WTC11 (cell line): ENCODE results near the gene CDC42EP4. TPM values are rescaled to one million over a fixed set of nuclear protein-coding genes. Genes with fewer than 3 reads are reported as not detected.

Experiments
- ATAC-seq: fragments of 200-7000 bp; cut with Tn5 transposase; 2 replicates; pipeline ENCODE4 v1.10.0; 2021; ENCODE audit warnings: mild to moderate bottlenecking, moderate library complexity
- CTCF ChIA-PET: fragments of 300-600 bp; sonication (Branson Sonifier 250); formaldehyde crosslinking; loops from one replicate; lab custom pipeline; 2021; ENCODE audit warnings: antibody characterized with exemption; lab: Charles Lee
- POLR2A ChIA-PET: fragments of 350-600 bp; sonication (Branson Sonifier 250); formaldehyde crosslinking; loops from one replicate; lab custom pipeline; 2021; ENCODE audit warnings: antibody characterized with exemption; lab: Charles Lee
- DNase-seq: peaks from one replicate; pipeline ENCODE4 v3.0.0; 2021; ENCODE audit warnings: low spot score
- H3K27ac Mint-ChIP-seq: 2 replicates; pipeline ENCODE4 v1.8.0; 2021; ENCODE audit warnings: mixed read lengths
- H3K27me3 Mint-ChIP-seq: 2 replicates; pipeline ENCODE4 v1.8.0; 2021; ENCODE audit warnings: low read depth, mild to moderate bottlenecking, moderate library complexity, mixed read lengths
- H3K36me3 Mint-ChIP-seq: 2 replicates; pipeline ENCODE4 v1.8.0; 2021; ENCODE audit warnings: mixed read lengths
- H3K4me1 Mint-ChIP-seq: 2 replicates; pipeline ENCODE4 v1.8.0; 2022; ENCODE audit warnings: mixed read lengths
- H3K4me3 Mint-ChIP-seq: 2 replicates; pipeline ENCODE4 v1.8.0; 2021; ENCODE audit warnings: mild to moderate bottlenecking, moderate library complexity, mixed read lengths
- H3K9me3 Mint-ChIP-seq: 2 replicates; pipeline ENCODE4 v1.8.0; 2021; ENCODE audit warnings: mixed read lengths
- EMX1 ChIP-seq: fragments of 250-450 bp; sonication (Bioruptor Pico); IDR thresholded peaks from 2 replicates; pipeline ENCODE4 v1.8.0; 2021; ENCODE audit warnings: mild to moderate bottlenecking
- KAT7 ChIP-seq: sonication (generic); formaldehyde crosslinking; IDR thresholded peaks from 2 replicates; pipeline ENCODE4 v1.8.1; 2023; ENCODE audit warnings: missing genetic modification reagents, mild to moderate bottlenecking, borderline replicate concordance
- MXD4 ChIP-seq: fragments of 250-450 bp; sonication (Bioruptor Pico); IDR thresholded peaks from 2 replicates; pipeline ENCODE4 v1.8.0; 2021; ENCODE audit warnings: mild to moderate bottlenecking, moderate library complexity, borderline replicate concordance
- NFYB ChIP-seq: sonication (generic); formaldehyde crosslinking; conservative IDR thresholded peaks from 2 replicates; pipeline ENCODE4 v1.8.0; 2022; ENCODE audit warnings: low read depth, missing genetic modification reagents
- SOX15 ChIP-seq: fragments of 250-450 bp; sonication (Bioruptor Pico); IDR thresholded peaks from 2 replicates; pipeline ENCODE4 v1.9.0; 2021; ENCODE audit warnings: mild to moderate bottlenecking
- TEAD4 ChIP-seq: sonication (generic); formaldehyde crosslinking; IDR thresholded peaks from 2 replicates; pipeline ENCODE4 v1.8.0; 2022; ENCODE audit warnings: mild to moderate bottlenecking, missing genetic modification reagents
- ZNF232 ChIP-seq: sonication (generic); formaldehyde crosslinking; IDR thresholded peaks from 2 replicates; pipeline ENCODE4 v1.8.0; 2022; ENCODE audit warnings: mild to moderate bottlenecking, missing genetic modification reagents
- ZNF671 ChIP-seq: fragments of 250-450 bp; sonication (Bioruptor Pico); IDR thresholded peaks from 2 replicates; pipeline ENCODE4 v1.8.0; 2021; ENCODE audit warnings: mild to moderate bottlenecking
- total RNA-seq: library from RNA; stranded (reverse); gene quantifications from 3 replicates; pipeline ENCODE4 v1.2.3, GENCODE V29; 2021
- TF ChIP-seq, protein P1 (sequence below): fragments of 250-450 bp; sonication (Bioruptor Pico); IDR thresholded peaks from 2 replicates; pipeline ENCODE4 v1.9.0; 2021; ENCODE audit warnings: moderate library complexity, mild to moderate bottlenecking, inconsistent platforms, borderline replicate concordance
- TF ChIP-seq, protein P2 (sequence below): sonication (generic); formaldehyde crosslinking; IDR thresholded peaks from 2 replicates; pipeline ENCODE4 v1.8.0; 2023; ENCODE audit warnings: missing genetic modification reagents
- TF ChIP-seq, protein P3 (sequence below): sonication (generic); formaldehyde crosslinking; IDR thresholded peaks from 2 replicates; pipeline ENCODE4 v1.8.1; 2023; ENCODE audit warnings: mild to moderate bottlenecking, missing genetic modification reagents, moderate library complexity
- TF ChIP-seq, protein P4 (sequence below): fragments of 250-450 bp; sonication (Bioruptor Pico); IDR thresholded peaks from 2 replicates; pipeline ENCODE4 v1.8.0; 2021; ENCODE audit warnings: mild to moderate bottlenecking
- TF ChIP-seq, protein P5 (sequence below): sonication (generic); formaldehyde crosslinking; IDR thresholded peaks from 2 replicates; pipeline ENCODE4 v1.8.1; 2023; ENCODE audit warnings: mild to moderate bottlenecking, moderate library complexity, missing genetic modification reagents
- TF ChIP-seq, protein P6 (sequence below): fragments of 250-450 bp; sonication (Bioruptor Pico); conservative IDR thresholded peaks from 2 replicates; pipeline ENCODE4 v1.9.0; 2021; ENCODE audit warnings: mild to moderate bottlenecking
- TF ChIP-seq, protein P7 (sequence below): sonication (generic); formaldehyde crosslinking; conservative IDR thresholded peaks from 2 replicates; pipeline ENCODE4 v1.8.1; 2023; ENCODE audit warnings: mild to moderate bottlenecking, low read depth, missing genetic modification reagents, moderate library complexity

The CDC42EP4 gene
- total RNA-seq, 1 experiment from 2014 or later = 18.8 TPM

DNA sequence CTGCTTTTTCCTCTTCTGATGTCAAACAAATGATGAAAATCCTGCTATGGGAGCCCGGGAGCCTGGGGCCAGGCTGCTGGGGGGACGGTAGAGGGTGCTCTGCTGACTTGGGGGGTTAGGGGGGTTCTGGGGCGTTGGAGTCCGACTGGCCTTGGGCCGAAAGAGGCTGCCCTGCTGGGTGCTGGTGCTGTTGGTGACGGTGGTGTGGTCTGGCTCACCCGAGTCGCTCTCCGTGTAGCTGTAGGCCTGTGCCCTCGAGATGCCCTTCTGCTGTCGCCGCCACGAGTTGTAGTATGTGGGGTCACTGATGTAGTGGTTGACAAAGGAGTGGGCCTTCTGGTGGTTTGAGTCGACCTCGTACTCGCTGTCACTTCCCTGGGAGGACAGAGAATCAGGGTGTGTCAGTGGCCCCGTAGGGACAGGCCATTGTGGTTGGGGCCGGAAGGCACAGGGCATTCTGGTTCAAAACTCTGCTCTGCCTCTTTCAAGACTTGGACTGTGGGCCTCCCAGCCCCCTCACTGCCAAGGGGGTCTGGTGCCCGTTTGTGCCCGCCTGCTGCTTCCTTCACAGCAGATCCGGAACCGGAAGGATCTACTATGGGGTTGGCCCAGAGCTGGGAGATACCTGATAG is 26.9 kb upstream of the CDC42EP4 start (continued):
- TF ChIP-seq TEAD4 (CRISPR knock-in tag) (no peak), KAT7 (CRISPR knock-in tag) (no peak), MXD4 (CRISPR knock-in tag) (no peak), SOX15 (CRISPR knock-in tag) (no peak), ZNF671 (no peak)
- TF ChIP-seq, protein P1, sequence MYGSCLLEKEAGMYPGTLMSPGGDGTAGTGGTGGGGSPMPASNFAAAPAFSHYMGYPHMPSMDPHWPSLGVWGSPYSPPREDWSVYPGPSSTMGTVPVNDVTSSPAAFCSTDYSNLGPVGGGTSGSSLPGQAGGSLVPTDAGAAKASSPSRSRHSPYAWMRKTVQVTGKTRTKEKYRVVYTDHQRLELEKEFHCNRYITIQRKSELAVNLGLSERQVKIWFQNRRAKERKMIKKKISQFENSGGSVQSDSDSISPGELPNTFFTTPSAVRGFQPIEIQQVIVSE (CRISPR knock-in tag) = no peak
- TF ChIP-seq, protein P2, sequence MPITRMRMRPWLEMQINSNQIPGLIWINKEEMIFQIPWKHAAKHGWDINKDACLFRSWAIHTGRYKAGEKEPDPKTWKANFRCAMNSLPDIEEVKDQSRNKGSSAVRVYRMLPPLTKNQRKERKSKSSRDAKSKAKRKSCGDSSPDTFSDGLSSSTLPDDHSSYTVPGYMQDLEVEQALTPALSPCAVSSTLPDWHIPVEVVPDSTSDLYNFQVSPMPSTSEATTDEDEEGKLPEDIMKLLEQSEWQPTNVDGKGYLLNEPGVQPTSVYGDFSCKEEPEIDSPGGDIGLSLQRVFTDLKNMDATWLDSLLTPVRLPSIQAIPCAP = no peak

DNA sequence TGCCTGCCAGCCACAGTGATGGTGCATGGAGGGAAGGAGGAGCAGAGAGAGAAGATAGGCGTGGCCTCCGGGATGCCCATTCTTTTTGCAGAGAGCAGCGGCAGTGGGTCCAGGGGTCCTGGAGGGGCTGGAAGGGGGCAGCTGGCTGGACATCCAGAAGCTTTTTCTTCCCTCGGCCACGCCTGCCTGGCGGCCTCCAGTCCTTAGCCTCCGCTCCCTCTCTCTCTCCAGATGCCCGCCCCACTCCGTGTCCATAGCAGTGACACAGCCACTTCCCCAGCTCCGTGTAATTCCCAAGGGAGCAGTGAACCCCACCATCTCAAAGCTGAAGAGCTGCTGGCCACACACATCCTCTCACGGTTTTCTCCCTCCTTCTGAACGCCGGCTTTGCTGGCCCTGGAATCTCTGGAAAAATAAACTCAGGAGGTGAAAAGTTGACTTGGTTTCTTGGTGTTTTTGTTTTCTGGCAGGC is 26.3 kb upstream of the CDC42EP4 start:
- no peaks in the 10 kb centered on the region for H3K27me3 Mint-ChIP-seq
- ChIA-PET POLR2A (no interaction called here), CTCF (interaction anchor here (1.5 to 1.6 kb wide), 2 partner anchors 22 to 32 kb away, joined by 3 to 4 read pairs; no protein-coding TSS in a partner anchor)
- no peaks in the 10 kb centered on the region for H3K9me3 Mint-ChIP-seq
- H3K4me3 Mint-ChIP-seq = no peak overlapping the region
- ATAC-seq (no peak), DNase-seq (no peak)
- no peaks in the 10 kb centered on the region for H3K36me3 Mint-ChIP-seq
- no peak for TF ChIP-seq EMX1 (CRISPR knock-in tag)
- TF ChIP-seq KAT7 (CRISPR knock-in tag) = no peak
- TF ChIP-seq, protein P3, sequence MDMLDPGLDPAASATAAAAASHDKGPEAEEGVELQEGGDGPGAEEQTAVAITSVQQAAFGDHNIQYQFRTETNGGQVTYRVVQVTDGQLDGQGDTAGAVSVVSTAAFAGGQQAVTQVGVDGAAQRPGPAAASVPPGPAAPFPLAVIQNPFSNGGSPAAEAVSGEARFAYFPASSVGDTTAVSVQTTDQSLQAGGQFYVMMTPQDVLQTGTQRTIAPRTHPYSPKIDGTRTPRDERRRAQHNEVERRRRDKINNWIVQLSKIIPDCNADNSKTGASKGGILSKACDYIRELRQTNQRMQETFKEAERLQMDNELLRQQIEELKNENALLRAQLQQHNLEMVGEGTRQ (CRISPR knock-in tag) = no peak
- TF ChIP-seq, protein P4, sequence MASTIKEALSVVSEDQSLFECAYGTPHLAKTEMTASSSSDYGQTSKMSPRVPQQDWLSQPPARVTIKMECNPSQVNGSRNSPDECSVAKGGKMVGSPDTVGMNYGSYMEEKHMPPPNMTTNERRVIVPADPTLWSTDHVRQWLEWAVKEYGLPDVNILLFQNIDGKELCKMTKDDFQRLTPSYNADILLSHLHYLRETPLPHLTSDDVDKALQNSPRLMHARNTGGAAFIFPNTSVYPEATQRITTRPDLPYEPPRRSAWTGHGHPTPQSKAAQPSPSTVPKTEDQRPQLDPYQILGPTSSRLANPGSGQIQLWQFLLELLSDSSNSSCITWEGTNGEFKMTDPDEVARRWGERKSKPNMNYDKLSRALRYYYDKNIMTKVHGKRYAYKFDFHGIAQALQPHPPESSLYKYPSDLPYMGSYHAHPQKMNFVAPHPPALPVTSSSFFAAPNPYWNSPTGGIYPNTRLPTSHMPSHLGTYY (CRISPR knock-in tag) = no peak
- TF ChIP-seq, protein P5, sequence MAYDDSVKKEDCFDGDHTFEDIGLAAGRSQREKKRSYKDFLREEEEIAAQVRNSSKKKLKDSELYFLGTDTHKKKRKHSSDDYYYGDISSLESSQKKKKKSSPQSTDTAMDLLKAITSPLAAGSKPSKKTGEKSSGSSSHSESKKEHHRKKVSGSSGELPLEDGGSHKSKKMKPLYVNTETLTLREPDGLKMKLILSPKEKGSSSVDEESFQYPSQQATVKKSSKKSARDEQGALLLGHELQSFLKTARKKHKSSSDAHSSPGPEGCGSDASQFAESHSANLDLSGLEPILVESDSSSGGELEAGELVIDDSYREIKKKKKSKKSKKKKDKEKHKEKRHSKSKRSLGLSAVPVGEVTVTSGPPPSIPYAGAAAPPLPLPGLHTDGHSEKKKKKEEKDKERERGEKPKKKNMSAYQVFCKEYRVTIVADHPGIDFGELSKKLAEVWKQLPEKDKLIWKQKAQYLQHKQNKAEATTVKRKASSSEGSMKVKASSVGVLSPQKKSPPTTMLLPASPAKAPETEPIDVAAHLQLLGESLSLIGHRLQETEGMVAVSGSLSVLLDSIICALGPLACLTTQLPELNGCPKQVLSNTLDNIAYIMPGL (CRISPR knock-in tag) = no peak
- no peak overlapping the region for H3K27ac Mint-ChIP-seq
- H3K4me1 Mint-ChIP-seq = peaks cover 31% of the 10 kb centered on the region

DNA sequence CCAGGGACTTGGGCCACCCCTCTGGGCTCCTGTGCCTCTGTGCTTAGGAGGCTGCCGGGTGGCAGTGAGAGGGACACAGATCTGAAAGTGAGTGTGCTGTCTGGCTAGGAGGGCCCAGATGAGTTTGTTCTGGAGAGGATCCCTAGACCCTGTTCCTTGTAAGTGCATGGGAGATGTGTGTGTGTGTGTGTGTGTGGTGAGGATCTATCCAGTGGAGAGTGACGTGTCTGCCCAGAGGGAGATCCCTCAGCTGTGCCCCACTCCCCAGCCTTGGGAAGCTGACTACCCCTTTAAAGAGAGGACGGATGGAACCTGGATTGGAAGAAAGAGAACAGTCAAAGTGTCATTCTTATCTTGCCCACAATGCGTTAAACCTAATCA is 25.5 kb upstream of the CDC42EP4 start:
- TF ChIP-seq, protein P6, sequence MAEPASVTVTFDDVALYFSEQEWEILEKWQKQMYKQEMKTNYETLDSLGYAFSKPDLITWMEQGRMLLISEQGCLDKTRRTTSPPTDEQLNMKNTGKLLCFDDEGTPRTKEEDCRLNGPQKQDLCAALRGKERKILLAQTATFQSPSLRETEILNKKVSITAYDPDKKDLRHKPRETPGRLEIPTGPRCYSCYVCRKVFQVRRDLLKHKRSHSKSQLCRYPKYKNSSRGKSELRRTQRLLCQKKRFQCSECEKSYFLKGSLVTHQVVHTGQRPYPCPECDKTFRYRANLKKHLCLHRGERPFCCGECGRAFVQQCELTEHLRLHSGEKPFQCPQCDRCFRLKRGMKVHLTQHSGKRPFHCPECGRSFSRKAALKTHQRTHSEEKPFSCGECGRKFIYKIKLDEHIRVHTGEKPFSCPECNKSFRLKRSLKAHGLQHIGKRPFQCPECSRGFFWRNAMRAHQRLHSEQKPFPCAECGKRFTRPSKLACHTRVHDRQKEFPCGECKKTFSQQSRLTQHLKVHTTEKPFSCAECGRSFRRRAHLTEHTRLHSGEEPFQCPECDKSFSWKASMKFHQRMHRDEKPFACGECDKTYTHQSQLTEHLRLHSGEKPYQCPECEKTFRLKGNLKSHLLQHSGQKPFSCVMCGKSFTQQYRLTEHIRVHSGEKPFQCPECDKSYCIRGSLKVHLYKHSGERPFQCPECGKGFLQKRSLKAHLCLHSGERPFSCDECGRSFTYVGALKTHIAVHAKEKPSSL (CRISPR knock-in tag) = no peak
- TF ChIP-seq, protein P7, sequence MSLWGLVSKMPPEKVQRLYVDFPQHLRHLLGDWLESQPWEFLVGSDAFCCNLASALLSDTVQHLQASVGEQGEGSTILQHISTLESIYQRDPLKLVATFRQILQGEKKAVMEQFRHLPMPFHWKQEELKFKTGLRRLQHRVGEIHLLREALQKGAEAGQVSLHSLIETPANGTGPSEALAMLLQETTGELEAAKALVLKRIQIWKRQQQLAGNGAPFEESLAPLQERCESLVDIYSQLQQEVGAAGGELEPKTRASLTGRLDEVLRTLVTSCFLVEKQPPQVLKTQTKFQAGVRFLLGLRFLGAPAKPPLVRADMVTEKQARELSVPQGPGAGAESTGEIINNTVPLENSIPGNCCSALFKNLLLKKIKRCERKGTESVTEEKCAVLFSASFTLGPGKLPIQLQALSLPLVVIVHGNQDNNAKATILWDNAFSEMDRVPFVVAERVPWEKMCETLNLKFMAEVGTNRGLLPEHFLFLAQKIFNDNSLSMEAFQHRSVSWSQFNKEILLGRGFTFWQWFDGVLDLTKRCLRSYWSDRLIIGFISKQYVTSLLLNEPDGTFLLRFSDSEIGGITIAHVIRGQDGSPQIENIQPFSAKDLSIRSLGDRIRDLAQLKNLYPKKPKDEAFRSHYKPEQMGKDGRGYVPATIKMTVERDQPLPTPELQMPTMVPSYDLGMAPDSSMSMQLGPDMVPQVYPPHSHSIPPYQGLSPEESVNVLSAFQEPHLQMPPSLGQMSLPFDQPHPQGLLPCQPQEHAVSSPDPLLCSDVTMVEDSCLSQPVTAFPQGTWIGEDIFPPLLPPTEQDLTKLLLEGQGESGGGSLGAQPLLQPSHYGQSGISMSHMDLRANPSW = no peak
- TF ChIP-seq NFYB (CRISPR knock-in tag) = no peak
- TF ChIP-seq ZNF232 = no peak

More for the DNA sequence above, 25.5 kb upstream of the CDC42EP4 start:
- ChIA-PET CTCF (interaction anchor here (1.6 kb wide), 1 partner anchor 23 kb away, joined by 4 read pairs; no protein-coding TSS in a partner anchor), POLR2A (interaction anchor here (0.7 kb wide), 1 partner anchor 342 kb away, joined by 4 read pairs; no protein-coding TSS in a partner anchor)
- no peak for ATAC-seq
- Mint-ChIP-seq H3K4me1 (peaks cover 25% of the 10 kb centered on the region), H3K27me3 (no peaks in the 10 kb centered on the region), H3K4me3 (no peak overlapping the region), H3K9me3 (no peaks in the 10 kb centered on the region), H3K27ac (no peak overlapping the region), H3K36me3 (no peaks in the 10 kb centered on the region)
- DNase-seq = no peak
